HEK293T (cell line): ENCODE data around the gene AJM1.

Experiments used
- CTCF ChIA-PET: fragments of 350-600 bp; formaldehyde crosslinking; extraction: SDS; loops from one replicate; lab custom pipeline; 2021; ENCODE audit warnings: antibody characterized with exemption, inconsistent platforms; lab: Yijun Ruan, JAX
- POLR2A ChIA-PET: fragments of 350-600 bp; formaldehyde crosslinking; extraction: SDS; loops from one replicate; lab custom pipeline; 2020; ENCODE audit warnings: antibody characterized with exemption, inconsistent platforms; lab: Yijun Ruan, JAX
- DNase-seq: peaks from one replicate; pipeline ENCODE4 v3.0.0; 2012; ENCODE audit warnings: mixed read lengths; ENCODE audit errors: extremely low spot score
- ARNT ChIP-seq: fragments of 450-650 bp; IDR thresholded peaks from 2 replicates; pipeline ENCODE4 v1.6.1; 2017; ENCODE audit warnings: mild to moderate bottlenecking
- BHLHE40 ChIP-seq: fragments of 450-650 bp; IDR thresholded peaks from 2 replicates; pipeline ENCODE4 v1.6.1; 2016; ENCODE audit warnings: mild to moderate bottlenecking, moderate library complexity, borderline replicate concordance
- CTBP1 ChIP-seq: fragments of 450-650 bp; IDR thresholded peaks from 2 replicates; pipeline ENCODE4 v1.6.1; 2016; ENCODE audit warnings: borderline replicate concordance
- ELF4 ChIP-seq: fragments of 450-650 bp; IDR thresholded peaks from 2 replicates; pipeline ENCODE4 v1.6.1; 2017; ENCODE audit warnings: antibody characterized with exemption
- FOXA1 ChIP-seq: fragments of 450-650 bp; IDR thresholded peaks from 2 replicates; pipeline ENCODE4 v1.6.1; 2016; ENCODE audit warnings: mild to moderate bottlenecking
- FOXK2 ChIP-seq: fragments of 450-650 bp; IDR thresholded peaks from 2 replicates; pipeline ENCODE4 v1.6.1; 2016; ENCODE audit warnings: mild to moderate bottlenecking
- FOXM1 ChIP-seq: fragments of 450-650 bp; IDR thresholded peaks from 2 replicates; pipeline ENCODE4 v1.6.1; 2017; ENCODE audit warnings: mild to moderate bottlenecking, borderline replicate concordance
- HDGF ChIP-seq: fragments of 450-650 bp; IDR thresholded peaks from 2 replicates; pipeline ENCODE4 v1.6.1; 2017; ENCODE audit warnings: antibody characterized with exemption, borderline replicate concordance
- L3MBTL2 ChIP-seq: fragments of 450-650 bp; conservative IDR thresholded peaks from 2 replicates; pipeline ENCODE4 v1.6.1; 2016; ENCODE audit warnings: mild to moderate bottlenecking
- LEF1 ChIP-seq: fragments of 450-650 bp; IDR thresholded peaks from 2 replicates; pipeline ENCODE4 v1.6.1; 2017; ENCODE audit warnings: mild to moderate bottlenecking, borderline replicate concordance
- NFRKB ChIP-seq: fragments of 450-650 bp; IDR thresholded peaks from 2 replicates; pipeline ENCODE4 v1.6.1; 2016; ENCODE audit warnings: mild to moderate bottlenecking, moderate library complexity
- SP1 ChIP-seq: fragments of 450-650 bp; IDR thresholded peaks from 2 replicates; pipeline ENCODE4 v1.6.1; 2017
- SUZ12 ChIP-seq: fragments of 450-650 bp; IDR thresholded peaks from 2 replicates; pipeline ENCODE4 v1.6.1; 2016; ENCODE audit warnings: mild to moderate bottlenecking
- TARDBP ChIP-seq: fragments of 450-650 bp; IDR thresholded peaks from 2 replicates; pipeline ENCODE4 v1.6.1; 2016
- ZNF384 ChIP-seq: fragments of 450-650 bp; IDR thresholded peaks from 2 replicates; pipeline ENCODE4 v1.6.1; 2016
- TF ChIP-seq, protein P1 (sequence below): fragments of 450-650 bp; IDR thresholded peaks from 2 replicates; pipeline ENCODE4 v1.6.1; 2016

Gene AJM1

DNA sequence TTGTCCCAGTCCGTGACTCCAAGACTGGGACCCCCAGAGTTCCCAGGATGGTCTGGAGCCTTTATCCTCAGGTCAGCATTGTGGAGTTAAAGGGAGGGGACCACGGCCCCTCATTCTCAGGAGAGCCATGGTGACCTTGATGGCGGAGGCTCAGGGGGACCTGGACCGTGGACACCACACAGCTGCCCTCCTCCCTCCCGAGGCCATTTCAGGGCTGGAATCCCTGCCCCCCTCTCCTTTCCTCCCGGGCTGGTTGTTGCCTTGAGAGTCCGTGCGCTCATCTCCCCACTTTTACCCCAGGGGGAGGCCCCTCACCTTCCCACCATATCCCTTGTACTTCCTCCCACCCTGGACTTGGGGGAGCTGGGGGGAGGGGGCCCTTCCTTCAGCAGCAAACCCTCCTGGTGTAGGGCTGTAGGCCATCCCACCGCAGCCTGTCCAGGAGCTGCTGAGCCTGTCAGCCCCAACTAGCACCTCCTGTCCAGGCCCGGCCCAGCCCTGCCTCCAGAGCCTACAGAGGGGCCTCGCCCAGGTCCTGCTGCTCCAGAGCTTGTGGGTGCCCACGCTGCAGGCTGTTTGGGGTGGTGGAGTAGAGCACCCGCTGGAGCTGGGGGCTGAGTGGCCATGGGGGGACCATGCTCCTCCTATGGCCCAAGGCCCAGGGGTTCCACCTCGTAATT is 14.3 kb upstream of the AJM1 start:
- no peak for DNase-seq
- CTCF ChIA-PET = no interaction called here
- POLR2A ChIA-PET = no interaction called here
- TF ChIP-seq CTBP1 = no peak

DNA sequence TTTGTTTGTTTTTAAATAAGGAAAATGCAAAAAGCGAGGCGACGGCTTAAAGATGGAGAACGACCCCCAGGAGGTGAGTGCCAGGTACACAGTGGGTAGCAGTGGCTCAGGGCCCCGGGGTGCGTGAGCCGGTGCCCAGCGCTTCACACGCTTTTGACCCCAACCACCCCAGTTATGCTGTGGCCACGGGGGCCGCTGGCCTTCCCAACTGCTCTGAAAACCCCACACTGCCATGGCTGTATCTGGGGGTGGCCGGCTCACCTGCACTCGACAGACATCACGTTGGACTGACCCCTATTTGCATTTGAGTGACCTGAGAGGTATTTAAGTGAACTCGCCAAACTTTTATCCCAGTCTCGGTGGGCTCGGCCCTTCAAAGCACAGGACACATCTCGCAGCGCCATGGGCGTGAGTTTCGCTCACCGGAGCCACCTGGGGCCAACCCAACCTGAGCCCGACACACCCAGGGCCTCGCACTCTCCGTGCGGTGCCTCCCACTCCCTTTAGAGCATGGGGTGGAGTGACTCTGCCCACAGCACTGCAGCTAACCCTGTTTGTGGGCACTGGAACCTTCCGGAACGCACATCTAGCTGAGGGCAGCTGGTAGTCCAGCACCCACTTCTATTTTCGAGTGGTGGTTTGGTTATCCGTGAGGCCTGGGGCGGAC is 13.7 kb upstream of the AJM1 start:
- ChIA-PET POLR2A (interaction anchor here (1.1 kb wide), 1 partner anchor 13 kb away, joined by 4 read pairs; no protein-coding TSS in a partner anchor), CTCF (no interaction called here)
- TF ChIP-seq FOXA1 (no peak), FOXK2 (no peak), L3MBTL2 (no peak), NFRKB (no peak), ZNF384 (no peak), BHLHE40 (no peak), HDGF (no peak), TARDBP (no peak), LEF1 (no peak)
- no peak for DNase-seq

- CTCF ChIA-PET = interaction anchor here (0.9 kb wide), 1 partner anchor 13 kb away, joined by 4 read pairs; the partner anchor contains the start of gene AJM1
- TF ChIP-seq SP1 (no peak), ELF4 (no peak), NFRKB (no peak), ARNT (no peak), FOXK2 (no peak), LEF1 (no peak), ZNF384 (no peak), BHLHE40 (no peak), SUZ12 (no peak), FOXA1 (no peak), FOXM1 (no peak), L3MBTL2 (no peak), CTBP1 (no peak), HDGF (no peak), TARDBP (no peak)
- TF ChIP-seq, protein P1, sequence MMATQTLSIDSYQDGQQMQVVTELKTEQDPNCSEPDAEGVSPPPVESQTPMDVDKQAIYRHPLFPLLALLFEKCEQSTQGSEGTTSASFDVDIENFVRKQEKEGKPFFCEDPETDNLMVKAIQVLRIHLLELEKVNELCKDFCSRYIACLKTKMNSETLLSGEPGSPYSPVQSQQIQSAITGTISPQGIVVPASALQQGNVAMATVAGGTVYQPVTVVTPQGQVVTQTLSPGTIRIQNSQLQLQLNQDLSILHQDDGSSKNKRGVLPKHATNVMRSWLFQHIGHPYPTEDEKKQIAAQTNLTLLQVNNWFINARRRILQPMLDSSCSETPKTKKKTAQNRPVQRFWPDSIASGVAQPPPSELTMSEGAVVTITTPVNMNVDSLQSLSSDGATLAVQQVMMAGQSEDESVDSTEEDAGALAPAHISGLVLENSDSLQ = no peak
- POLR2A ChIA-PET = interaction anchor here (1.1 kb wide), 1 partner anchor 13 kb away, joined by 4 read pairs; no protein-coding TSS in a partner anchor
- no peak for DNase-seq
These were observed 12.9 kb upstream of the AJM1 start for GRCh38 chr9:136829412-136829811.

DNA sequence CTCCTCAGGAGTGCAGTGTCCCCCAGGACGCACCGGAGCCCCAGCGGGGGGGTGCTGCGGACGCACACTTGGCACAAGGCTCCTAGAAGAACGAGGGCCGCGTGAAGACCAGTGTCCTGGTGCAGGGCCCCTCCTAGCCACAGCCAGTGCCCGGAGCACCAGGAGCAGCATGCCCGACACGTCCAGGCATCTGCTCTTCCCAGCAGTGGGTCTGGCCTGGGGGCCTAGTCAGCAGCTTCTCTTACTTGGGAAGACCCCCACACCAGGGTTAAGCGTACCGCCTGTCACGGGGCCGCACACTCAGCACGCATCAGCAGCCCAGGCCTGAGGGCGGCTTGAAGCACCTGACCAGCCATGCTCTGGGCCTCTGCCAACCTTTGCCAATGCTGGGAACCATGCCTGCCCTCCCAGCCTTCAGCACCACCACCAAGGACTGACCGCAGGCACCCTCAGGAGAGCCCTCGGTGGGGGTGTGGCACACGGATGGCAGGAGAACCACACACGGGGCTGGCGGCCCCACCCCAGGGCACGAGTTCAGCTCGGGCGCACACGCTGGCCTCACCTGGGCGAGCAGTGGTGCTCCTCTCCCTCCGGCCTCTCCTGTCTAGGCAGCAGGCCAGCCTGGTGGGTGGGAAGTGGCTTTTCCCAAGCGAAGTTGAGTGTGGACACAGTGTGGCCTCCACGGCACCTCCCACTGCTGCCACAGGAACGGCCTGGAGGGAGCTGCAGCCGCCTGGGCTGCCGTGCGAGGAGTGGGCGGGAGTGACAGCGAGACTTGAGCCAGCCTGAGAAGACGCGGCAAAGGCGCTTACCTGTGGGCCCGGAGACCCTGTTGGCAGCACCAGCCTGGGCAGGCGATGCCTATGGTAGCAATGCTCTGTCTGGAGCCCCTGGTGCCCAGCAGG is 12.0 kb upstream of the AJM1 start:
- DNase-seq = no peak
- ChIA-PET CTCF (interaction anchor here (0.9 kb wide), 1 partner anchor 12 kb away, joined by 4 read pairs; the partner anchor contains the start of gene AJM1), POLR2A (interaction anchor here (1.1 kb wide), 1 partner anchor 14 kb away, joined by 4 read pairs; no protein-coding TSS in a partner anchor)
- TF ChIP-seq HDGF (no peak), CTBP1 (no peak), TARDBP (no peak), LEF1 (no peak), FOXK2 (no peak), ARNT (no peak), SUZ12 (no peak), SP1 (no peak), BHLHE40 (no peak), ZNF384 (no peak), FOXM1 (no peak), L3MBTL2 (no peak), FOXA1 (no peak), NFRKB (no peak), ELF4 (no peak)
- TF ChIP-seq, protein P1 = no peak

- POLR2A ChIA-PET = no interaction called here
- DNase-seq = no peak
- TF ChIP-seq TARDBP (no peak), FOXA1 (no peak), ZNF384 (no peak)
- CTCF ChIA-PET = no interaction called here
These were observed 11.1 kb upstream of the AJM1 start for GRCh38 chr9:136831002-136831719.

- ChIA-PET CTCF (no interaction called here), POLR2A (no interaction called here)
- no peak for DNase-seq
- TF ChIP-seq, protein P1 = no peak
- TF ChIP-seq ELF4 (no peak), L3MBTL2 (no peak), LEF1 (no peak), FOXK2 (no peak), SUZ12 (no peak), ZNF384 (no peak), ARNT (no peak), FOXM1 (no peak), SP1 (no peak), TARDBP (no peak), HDGF (no peak), CTBP1 (no peak), FOXA1 (no peak), NFRKB (no peak), BHLHE40 (no peak)
These were observed 10.6 kb upstream of the AJM1 start for GRCh38 chr9:136831720-136832104.
